Hepatocyte (in vitro differentiated cells): ENCODE data around the gene SH3PXD2B. TPM values are rescaled to one million over a fixed set of nuclear protein-coding genes. Genes with fewer than 3 reads are reported as not detected.

Experiments
- DNase-seq: peaks from one replicate; pipeline ENCODE4 v3.0.0-alpha.2; 2016; ENCODE audit warnings: low spot score
- H2AFZ ChIP-seq: fragments of 200-600 bp; sonication (generic); 2 replicates; pipeline ENCODE4 v1.6.0; 2016; ENCODE audit warnings: antibody characterized with exemption, mild to moderate bottlenecking
- H3K27ac ChIP-seq: fragments of 200-600 bp; sonication (generic); 2 replicates; pipeline ENCODE4 v1.5.1; 2016; ENCODE audit warnings: mild to moderate bottlenecking
- H3K27me3 ChIP-seq: fragments of 200-600 bp; sonication (generic); 2 replicates; pipeline ENCODE4 v1.6.1; 2016
- H3K36me3 ChIP-seq: fragments of 200-600 bp; sonication (generic); replicated peaks from 2 replicates; pipeline ENCODE4 v1.5.1; 2016; ENCODE audit warnings: low read depth; ENCODE audit not compliant: insufficient read depth
- H3K4me1 ChIP-seq: fragments of 200-600 bp; sonication (generic); 2 replicates; pipeline ENCODE4 v1.5.1; 2016; ENCODE audit warnings: mild to moderate bottlenecking, moderate library complexity; ENCODE audit not compliant: insufficient read depth
- H3K4me2 ChIP-seq: fragments of 200-600 bp; sonication (generic); 2 replicates; pipeline ENCODE4 v1.6.0; 2016
- H3K4me3 ChIP-seq: fragments of 200-600 bp; sonication (generic); 2 replicates; pipeline ENCODE4 v1.5.1; 2016; ENCODE audit warnings: mild to moderate bottlenecking
- H3K79me2 ChIP-seq: fragments of 200-600 bp; sonication (generic); 2 replicates; pipeline ENCODE4 v1.6.0; 2017; ENCODE audit warnings: mild to moderate bottlenecking
- H3K9me2 ChIP-seq: fragments of 200-600 bp; sonication (generic); replicated peaks from 2 replicates; pipeline ENCODE4 v1.6.0; 2017; ENCODE audit warnings: mild to moderate bottlenecking; ENCODE audit not compliant: insufficient read depth
- H3K9me3 ChIP-seq: fragments of 200-600 bp; sonication (generic); 2 replicates; pipeline ENCODE4 v1.5.1; 2016; ENCODE audit warnings: low read depth, mild to moderate bottlenecking
- H4K20me1 ChIP-seq: fragments of 200-600 bp; sonication (generic); 2 replicates; pipeline ENCODE4 v1.6.0; 2016; ENCODE audit warnings: mild to moderate bottlenecking; ENCODE audit not compliant: insufficient read depth, poor library complexity, severe bottlenecking
- CTCF ChIP-seq: fragments of 200-600 bp; sonication (generic); IDR thresholded peaks from 2 replicates; pipeline ENCODE4 v1.5.1; 2016; ENCODE audit warnings: antibody characterized with exemption, mild to moderate bottlenecking; ENCODE audit not compliant: poor library complexity
- EZH2 ChIP-seq: fragments of 200-600 bp; sonication (generic); IDR thresholded peaks from 2 replicates; pipeline ENCODE4 v1.6.1; 2016; ENCODE audit warnings: antibody characterized with exemption, mild to moderate bottlenecking, borderline replicate concordance
- EZH2phosphoT487 ChIP-seq: fragments of 200-600 bp; sonication (generic); IDR thresholded peaks from one replicate; pipeline ENCODE4 v1.6.1; 2018; ENCODE audit warnings: antibody characterized with exemption, mild to moderate bottlenecking, low read depth, moderate library complexity; ENCODE audit not compliant: unreplicated experiment, severe bottlenecking
- WGBS: methylation state at CpG from one replicate; pipeline ENCODE4 v1.1.6; 2016; ENCODE audit warnings: low lambda C conversion rate; ENCODE audit errors: missing lambda C conversion rate; 5-methylcytosine and 5-hydroxymethylcytosine counted together
- polyA plus RNA-seq: library from polyadenylated mRNA; unstranded; fragments of >200 nt; fragmentation: Nextera tagmentation; extraction: Ambion mirVana; gene quantifications from 2 replicates; pipeline ENCODE4 v1.2.1, GENCODE V29; 2016
- total RNA-seq: library from RNA; depleted of rRNA; stranded (reverse); fragments of >200 nt; gene quantifications from 2 replicates; pipeline ENCODE4 v1.2.3, GENCODE V29; 2014

Gene SH3PXD2B
- total and polyA plus RNA-seq, 2 experiments from 2014 or later, result 27.8 to 28.5 TPM

GRCh38 chr5:172315587-172316493 lies 138.5 kb downstream of the SH3PXD2B start:
- no peak for TF ChIP-seq CTCF
- TF ChIP-seq EZH2, result no peak
- no peak for TF ChIP-seq EZH2phosphoT487
- no peak overlapping the region for H3K4me3 ChIP-seq
- no peak for DNase-seq
- no peaks in the 10 kb centered on the region for H3K79me2 ChIP-seq
- peaks cover 5% of the 10 kb centered on the region for H3K4me1 ChIP-seq
- H3K27ac ChIP-seq, result peak overlapping the region; percentile 97
- no peaks in the 10 kb centered on the region for H3K36me3 ChIP-seq
- no peaks in the 10 kb centered on the region for H3K9me2 ChIP-seq
- no peaks in the 10 kb centered on the region for H3K27me3 ChIP-seq
- no peak overlapping the region for H2AFZ ChIP-seq
- 81% methylated on average over 11 of the region's 11 CpGs for WGBS
- peak overlapping the region; percentile 61 for H3K4me2 ChIP-seq
- H4K20me1 ChIP-seq, result no peaks in the 10 kb centered on the region
- no peaks in the 10 kb centered on the region for H3K9me3 ChIP-seq

- no peaks in the 10 kb centered on the region for H3K9me2 ChIP-seq
- no peak for TF ChIP-seq EZH2phosphoT487
- TF ChIP-seq CTCF, result no peak
- TF ChIP-seq EZH2, result no peak
- H4K20me1 ChIP-seq, result no peaks in the 10 kb centered on the region
- WGBS, result 98% methylated on average over 4 of the region's 4 CpGs
- no peak overlapping the region for H3K4me3 ChIP-seq
- H3K36me3 ChIP-seq, result no peaks in the 10 kb centered on the region
- no peak for DNase-seq
- peaks cover 5% of the 10 kb centered on the region for H3K4me1 ChIP-seq
- H3K27me3 ChIP-seq, result no peaks in the 10 kb centered on the region
- no peak overlapping the region for H2AFZ ChIP-seq
- H3K9me3 ChIP-seq, result no peaks in the 10 kb centered on the region
- H3K4me2 ChIP-seq, result no peak overlapping the region
- no peaks in the 10 kb centered on the region for H3K79me2 ChIP-seq
- H3K27ac ChIP-seq, result peak overlapping the region; percentile 97
Measured at GRCh38 chr5:172313915-172314314, 140.4 kb downstream of the SH3PXD2B start.

GRCh38 chr5:172312286-172312685 lies 142.0 kb downstream of the SH3PXD2B start:
- DNase-seq, result no peak
- H3K9me2 ChIP-seq, result no peaks in the 10 kb centered on the region
- H3K4me1 ChIP-seq, result peaks cover 5% of the 10 kb centered on the region
- H2AFZ ChIP-seq, result no peak overlapping the region
- H3K4me3 ChIP-seq, result no peak overlapping the region
- H3K4me2 ChIP-seq, result no peak overlapping the region
- H3K79me2 ChIP-seq, result no peaks in the 10 kb centered on the region
- WGBS, result 73% methylated on average over 1 of the region's 1 CpG
- H3K27ac ChIP-seq, result no peak overlapping the region
- TF ChIP-seq EZH2phosphoT487 (no peak), CTCF (no peak), EZH2 (no peak)
- no peaks in the 10 kb centered on the region for H3K36me3 ChIP-seq
- no peaks in the 10 kb centered on the region for H3K27me3 ChIP-seq
- H4K20me1 ChIP-seq, result no peaks in the 10 kb centered on the region
- H3K9me3 ChIP-seq, result no peaks in the 10 kb centered on the region
